Mucosa of descending colon (tissue), 3 donors: Measurements from ENCODE around the gene GNAO1. TPM values are rescaled to one million over a fixed set of nuclear protein-coding genes. Genes with fewer than 3 reads are reported as not detected.

Experiments
- ATAC-seq: fragments of 200-7000 bp; cut with Tn5 transposase; one replicate; pipeline ENCODE4 v1.9.1; 2020; ENCODE audit warnings: mild to moderate bottlenecking, moderate library complexity
- DNase-seq, 3 donors: peaks; one replicate each; pipeline ENCODE4 v3.0.0-alpha.2; 2020
- H3K36me3 ChIP-seq: fragments of 200-600 bp; one replicate; pipeline ENCODE4 v1.8.0; 2021; ENCODE audit warnings: low read depth, mild to moderate bottlenecking
- H3K4me1 ChIP-seq: fragments of 200-600 bp; one replicate; pipeline ENCODE4 v1.8.0; 2021; ENCODE audit warnings: low read depth, mild to moderate bottlenecking
- H3K4me3 ChIP-seq: fragments of 200-600 bp; one replicate; pipeline ENCODE4 v1.8.0; 2021; ENCODE audit warnings: mild to moderate bottlenecking
- H3K9me3 ChIP-seq: fragments of 200-600 bp; one replicate; pipeline ENCODE4 v1.8.0; 2021; ENCODE audit warnings: mild to moderate bottlenecking
- intact Hi-C, 2 donors: fragments of 100-400 bp; cut with DNase I in 1 of 2; cut with micrococcal nuclease in 1 of 2; formaldehyde crosslinking; loops; one replicate each; pipeline versions ENCODE4 v1.11.0 to v1.11.1; 2022; cut with DNase I, micrococcal nuclease
- total RNA-seq, 3 donors: library from RNA; stranded (reverse); fragmentation: NEBNext Ultra II Directional in 2 of 3; extraction: Animal tissue kit (Norgen Biotek cat#: 25700) in 2 of 3; gene quantifications; one replicate each; pipeline versions ENCODE4 v1.2.1 to v1.2.4, GENCODE V29; 2021 to 2023
- TF ChIP-seq, protein P1 (sequence below): fragments of 200-600 bp; IDR thresholded peaks from one replicate; pipeline ENCODE4 v1.8.0; 2022; ENCODE audit warnings: antibody characterized with exemption, mild to moderate bottlenecking
- donor health status: DM: no; HTN: no; CAD: no; lungs with moderate emphysema.
- donor health status: DM: no; HTN: no; CAD: no.
- donor health status: DM: no; HTN: yes; CAD: no.

GNAO1 gene
- total RNA-seq, 3 donors from 2014 or later: 8.3 to 113 (median 9.8) TPM

DNA sequence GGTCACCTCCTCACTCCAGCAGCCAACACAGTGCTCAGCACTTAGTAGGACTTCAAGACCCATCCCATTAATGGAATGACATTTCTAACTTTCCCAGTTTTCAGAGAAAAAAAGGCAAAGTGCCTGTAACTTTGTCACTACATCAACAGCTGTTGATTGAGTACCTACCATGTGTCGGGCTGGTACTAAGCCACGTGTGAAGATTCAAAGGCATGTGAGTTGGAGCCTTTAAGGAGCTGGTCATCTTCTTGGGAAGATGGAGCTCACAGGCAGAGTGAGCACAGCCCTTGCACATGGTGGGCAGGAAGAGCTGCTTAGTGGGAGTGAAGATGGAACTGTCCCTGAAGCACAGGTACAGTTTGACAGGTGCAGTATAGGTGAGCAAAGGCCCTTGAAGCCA lies 88.6 kb downstream of the GNAO1 start:
- Histone ChIP-seq H3K4me1 (no peaks in the 10 kb centered on the region), H3K9me3 (no peaks in the 10 kb centered on the region), H3K4me3 (no peak overlapping the region), H3K36me3 (no peaks in the 10 kb centered on the region)
- ATAC-seq (no peak), DNase-seq (no peak)
- intact Hi-C loops: no loop called here
- TF ChIP-seq, protein P1, sequence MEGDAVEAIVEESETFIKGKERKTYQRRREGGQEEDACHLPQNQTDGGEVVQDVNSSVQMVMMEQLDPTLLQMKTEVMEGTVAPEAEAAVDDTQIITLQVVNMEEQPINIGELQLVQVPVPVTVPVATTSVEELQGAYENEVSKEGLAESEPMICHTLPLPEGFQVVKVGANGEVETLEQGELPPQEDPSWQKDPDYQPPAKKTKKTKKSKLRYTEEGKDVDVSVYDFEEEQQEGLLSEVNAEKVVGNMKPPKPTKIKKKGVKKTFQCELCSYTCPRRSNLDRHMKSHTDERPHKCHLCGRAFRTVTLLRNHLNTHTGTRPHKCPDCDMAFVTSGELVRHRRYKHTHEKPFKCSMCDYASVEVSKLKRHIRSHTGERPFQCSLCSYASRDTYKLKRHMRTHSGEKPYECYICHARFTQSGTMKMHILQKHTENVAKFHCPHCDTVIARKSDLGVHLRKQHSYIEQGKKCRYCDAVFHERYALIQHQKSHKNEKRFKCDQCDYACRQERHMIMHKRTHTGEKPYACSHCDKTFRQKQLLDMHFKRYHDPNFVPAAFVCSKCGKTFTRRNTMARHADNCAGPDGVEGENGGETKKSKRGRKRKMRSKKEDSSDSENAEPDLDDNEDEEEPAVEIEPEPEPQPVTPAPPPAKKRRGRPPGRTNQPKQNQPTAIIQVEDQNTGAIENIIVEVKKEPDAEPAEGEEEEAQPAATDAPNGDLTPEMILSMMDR: no peak

GRCh38 chr16:56281249-56281805 lies 90.0 kb downstream of the GNAO1 start:
- intact Hi-C loops: no loop called here
- Histone ChIP-seq H3K4me1 (no peaks in the 10 kb centered on the region), H3K4me3 (no peak overlapping the region), H3K9me3 (no peaks in the 10 kb centered on the region), H3K36me3 (no peaks in the 10 kb centered on the region)
- DNase-seq (no peak), ATAC-seq (no peak)
- TF ChIP-seq, protein P1: no peak

- ATAC-seq: no peak
- TF ChIP-seq, protein P1: no peak
- intact Hi-C loops: no loop called here
These were observed 91.2 kb downstream of the GNAO1 start for GRCh38 chr16:56282451-56282850.

GRCh38 chr16:56284521-56284920 lies 93.2 kb downstream of the GNAO1 start:
- H3K9me3 ChIP-seq: no peaks in the 10 kb centered on the region
- no peaks in the 10 kb centered on the region for H3K36me3 ChIP-seq
- no peaks in the 10 kb centered on the region for H3K4me1 ChIP-seq
- no peak for ATAC-seq
- no peak for DNase-seq
- TF ChIP-seq, protein P1: no peak
- intact Hi-C loops: no loop called here
- H3K4me3 ChIP-seq: no peak overlapping the region

More at GRCh38 chr16:56282451-56282850, 91.2 kb downstream of the GNAO1 start:
- no peak overlapping the region for H3K4me3 ChIP-seq
- no peak for DNase-seq
- no peaks in the 10 kb centered on the region for H3K9me3 ChIP-seq
- H3K4me1 ChIP-seq: no peaks in the 10 kb centered on the region
- no peaks in the 10 kb centered on the region for H3K36me3 ChIP-seq

DNA sequence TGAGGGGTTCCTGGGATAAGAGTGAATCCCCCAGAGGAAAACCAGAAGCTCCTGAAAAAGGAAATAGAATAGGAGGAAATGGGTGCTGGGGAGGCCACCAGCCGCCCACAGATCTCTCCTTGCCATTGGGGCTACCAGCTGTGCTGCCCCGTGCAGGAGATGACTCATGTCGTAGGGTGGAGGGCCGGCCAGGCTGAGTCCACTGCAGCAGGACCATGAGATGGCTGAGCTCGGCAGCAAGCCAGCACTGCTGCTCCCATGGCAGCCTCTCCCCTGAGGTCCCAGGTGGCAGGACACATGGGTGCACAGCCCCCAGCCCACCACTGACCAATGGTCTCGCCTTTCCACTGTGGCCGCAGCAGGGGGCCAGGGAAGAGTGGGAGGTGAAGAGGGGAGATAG lies 95.5 kb downstream of the GNAO1 start:
- intact Hi-C loops: no loop called here
- ATAC-seq (no peak), DNase-seq (no peak)
- H3K4me3 ChIP-seq: no peak overlapping the region
- H3K9me3 ChIP-seq: no peaks in the 10 kb centered on the region
- no peaks in the 10 kb centered on the region for H3K4me1 ChIP-seq
- TF ChIP-seq, protein P1: no peak
- H3K36me3 ChIP-seq: no peaks in the 10 kb centered on the region

GRCh38 chr16:56288019-56288418 lies 96.7 kb downstream of the GNAO1 start:
- Histone ChIP-seq H3K9me3 (no peaks in the 10 kb centered on the region), H3K36me3 (no peaks in the 10 kb centered on the region), H3K4me1 (no peaks in the 10 kb centered on the region), H3K4me3 (no peak overlapping the region)
- no peak for DNase-seq
- intact Hi-C loops: no loop called here
- TF ChIP-seq, protein P1: no peak
- ATAC-seq: no peak
